HepG2 (cell line): ENCODE measurements around the gene GPN2. TPM values are rescaled to one million over a fixed set of nuclear protein-coding genes. Genes with fewer than 3 reads are reported as not detected.

ENCODE experiments used
- AKNA ChIP-seq: sonication (generic); formaldehyde crosslinking; IDR thresholded peaks from 2 replicates; pipeline ENCODE4 v1.4.0; 2020; ENCODE audit warnings: missing genetic modification reagents, borderline replicate concordance
- ATF7 ChIP-seq, 2 experiments: fragments of 450-650 bp in 1 of 2; sonication (generic) in 1 of 2; formaldehyde crosslinking in 1 of 2; IDR thresholded peaks; 2 replicates each; pipeline versions ENCODE4 v1.4.0 to v1.6.1; 2016 to 2020; ENCODE audit warnings: antibody characterized with exemption in 1 of 2, mild to moderate bottlenecking in 1 of 2, missing genetic modification reagents in 1 of 2
- HNF1B ChIP-seq: sonication (generic); formaldehyde crosslinking; IDR thresholded peaks from 2 replicates; pipeline ENCODE4 v1.5.1; 2020; ENCODE audit warnings: mild to moderate bottlenecking, moderate library complexity, missing genetic modification reagents
- HNF4A ChIP-seq: sonication (generic); formaldehyde crosslinking; IDR thresholded peaks from 2 replicates; pipeline ENCODE4 v1.4.0; 2020; ENCODE audit warnings: missing genetic modification reagents
- HOXA5 ChIP-seq: sonication (generic); formaldehyde crosslinking; IDR thresholded peaks from 2 replicates; pipeline ENCODE4 v1.4.0; 2020; ENCODE audit warnings: missing genetic modification reagents
- LRRFIP1 ChIP-seq: sonication (generic); formaldehyde crosslinking; conservative IDR thresholded peaks from 2 replicates; pipeline ENCODE4 v1.4.0; 2020; ENCODE audit warnings: missing genetic modification reagents
- NKX3-1 ChIP-seq: sonication (generic); formaldehyde crosslinking; IDR thresholded peaks from 2 replicates; pipeline ENCODE4 v1.5.0; 2020; ENCODE audit warnings: missing genetic modification reagents
- PHF21A ChIP-seq: sonication (generic); formaldehyde crosslinking; IDR thresholded peaks from 2 replicates; pipeline ENCODE4 v1.5.0; 2020; ENCODE audit warnings: mild to moderate bottlenecking, missing genetic modification reagents
- SRSF4 ChIP-seq: fragments of 200-400 bp; formaldehyde crosslinking; IDR thresholded peaks from one replicate; pipeline ENCODE4 v1.6.1; 2018; ENCODE audit warnings: mild to moderate bottlenecking, low read depth, low read length, moderate library complexity; ENCODE audit not compliant: poor library complexity, severe bottlenecking
- ZBTB10 ChIP-seq: sonication (generic); formaldehyde crosslinking; IDR thresholded peaks from 2 replicates; pipeline ENCODE4 v1.4.0; 2020; ENCODE audit warnings: missing genetic modification reagents, borderline replicate concordance
- ZBTB42 ChIP-seq: sonication (generic); formaldehyde crosslinking; IDR thresholded peaks from 2 replicates; pipeline ENCODE4 v1.5.0; 2020; ENCODE audit warnings: mild to moderate bottlenecking, missing genetic modification reagents
- ZNF230 ChIP-seq: sonication (generic); formaldehyde crosslinking; IDR thresholded peaks from 2 replicates; pipeline ENCODE4 v1.4.0; 2020; ENCODE audit warnings: mild to moderate bottlenecking, missing genetic modification reagents
- ZNF367 ChIP-seq: sonication (generic); formaldehyde crosslinking; IDR thresholded peaks from 2 replicates; pipeline ENCODE4 v1.4.0; 2020; ENCODE audit warnings: missing genetic modification reagents, borderline replicate concordance
- ZNF501 ChIP-seq: sonication (generic); formaldehyde crosslinking; IDR thresholded peaks from 2 replicates; pipeline ENCODE4 v1.5.1; 2020; ENCODE audit warnings: mild to moderate bottlenecking, moderate library complexity, missing genetic modification reagents
- ZNF543 ChIP-seq: sonication (generic); formaldehyde crosslinking; IDR thresholded peaks from 2 replicates; pipeline ENCODE4 v1.4.0; 2020; ENCODE audit warnings: mild to moderate bottlenecking, missing genetic modification reagents
- ZNF879 ChIP-seq: sonication (generic); formaldehyde crosslinking; IDR thresholded peaks from 2 replicates; pipeline ENCODE4 v1.8.1; 2023; ENCODE audit warnings: missing genetic modification reagents
- polyA plus RNA-seq, 8 experiments: library from polyadenylated mRNA; depleted of rRNA in 3 of 8; stranded (reverse) in 7 of 8; unstranded in 1 of 8; fragments of >200 nt; fragmentation: Illumina TruSeq in 4 of 8; extraction: Trizol in 4 of 8; gene quantifications; 2 replicates each; pipeline versions ENCODE4 v1.2.1 to v1.2.3, GENCODE V29; 2011 to 2016; ENCODE audit warnings: low read depth in 4 of 8, missing spikeins in 1 of 8, mixed read lengths in 1 of 8; ENCODE audit not compliant: insufficient read depth in 1 of 8
- total RNA-seq, 5 experiments: library from RNA; depleted of rRNA; stranded (reverse); fragments of >200 nt; fragmentation: Illumina TruSeq; extraction: Trizol; gene quantifications; 2 replicates each; pipeline ENCODE4 v1.2.3, GENCODE V29; 2016; ENCODE audit warnings: low read depth in 1 of 5

The GPN2 gene
- total and polyA plus RNA-seq, 2 of the 13 experiments (the other 11 are each of a cell fraction or from before 2014, with no cell fraction given), result 19.3 to 38.9 TPM

DNA sequence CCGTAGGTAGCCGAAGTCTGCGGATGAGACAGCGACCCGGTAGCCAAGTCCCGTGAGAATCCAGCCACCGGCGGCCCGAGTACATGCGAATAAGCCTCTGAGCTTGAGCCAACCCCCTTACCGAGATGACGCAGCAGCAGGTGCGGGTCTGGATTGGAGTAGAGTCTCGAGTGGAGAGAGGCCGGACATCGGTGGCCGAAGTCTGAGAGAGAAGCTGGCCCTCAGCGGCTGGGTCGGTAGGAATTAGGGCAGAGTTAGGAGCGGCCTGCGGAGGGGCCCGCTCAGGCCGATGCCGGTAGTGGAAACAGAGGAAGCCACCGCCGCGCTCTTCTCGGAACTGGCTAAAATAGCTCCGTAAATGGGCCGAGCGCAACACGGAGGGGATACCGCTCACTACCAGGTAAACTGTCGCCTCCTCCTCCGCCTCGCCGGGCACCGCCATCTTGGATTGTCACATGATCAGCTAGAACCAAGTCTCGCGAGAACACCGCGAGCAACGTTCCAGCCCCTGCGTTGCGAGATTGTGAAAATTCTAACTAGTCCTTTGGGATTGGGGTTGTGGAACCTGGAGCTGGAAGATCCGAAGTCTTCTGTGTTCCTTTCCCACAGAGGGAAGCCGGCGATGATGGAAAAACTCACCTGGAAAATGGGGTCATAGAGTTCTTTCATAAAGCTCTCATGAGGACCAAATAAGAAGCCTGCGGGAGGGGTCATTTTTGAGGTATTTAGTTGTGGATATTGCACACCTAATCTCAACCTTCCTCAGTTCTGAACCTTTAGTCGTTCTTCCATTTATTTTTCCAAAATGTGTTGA is 10.1 kb upstream of the GPN2 start, which contains the start of gene GPATCH3 (continued):
- TF ChIP-seq ZNF367 (CRISPR knock-in tag) (no peak), ATF7 (IDR thresholded peaks at IDR 0.05) (no peak), ATF7 (CRISPR knock-in tag; IDR thresholded peaks at IDR 0.05) (no peak), HNF1B (CRISPR knock-in tag) (peak; percentile 67), HOXA5 (peak; percentile 77; the same call in 1 of the 2 replicates), ZNF501 (peak; percentile 78), ZNF543 (CRISPR knock-in tag) (no peak), PHF21A (peak; percentile 65), ZBTB42 (no peak), ZNF230 (CRISPR knock-in tag) (peak; percentile 52; the same call in 1 of the 2 replicates), NKX3-1 (no peak), ZNF879 (CRISPR knock-in tag) (no peak; the same call in 1 of the 2 replicates), HNF4A (peak; percentile 3; the same call in 1 of the 2 replicates), AKNA (CRISPR knock-in tag) (no peak), ZBTB10 (CRISPR knock-in tag) (no peak), SRSF4 (no peak), LRRFIP1 (CRISPR knock-in tag) (no peak)
